Natural killer cell treated with Interleukin-12 subunit alpha and Interleukin-12 subunit beta and Interleukin-15 and Interleukin-18, amount 100 ng/mL, for 72 hours (primary cell): Measurements from ENCODE around the gene ST3GAL3. TPM values are rescaled to one million over a fixed set of nuclear protein-coding genes. Genes with fewer than 3 reads are reported as not detected.
A peak's percentile ranks its signal among the peaks of the same experiment; 100 is the strongest.

ENCODE experiments used
- ATAC-seq, 2 donors: fragments of 150-1000 bp; cut with Tn5 transposase in 1 of 2; sonication (Bioruptor Pico), chemical (Tn5 transposase) in 1 of 2; 2 replicates each; pipeline ENCODE4 v1.10.0; 2021
- DNase-seq: peaks from one replicate; pipeline ENCODE4 v3.0.0; 2022; ENCODE audit warnings: low spot score
- H3K27ac Mint-ChIP-seq, 2 donors: 1 replicate in 1 of 2; 2 replicates in 1 of 2; pipeline ENCODE4 v1.8.0; 2022; ENCODE audit warnings: mixed read lengths in 2 of 2, mild to moderate bottlenecking in 1 of 2, moderate library complexity in 1 of 2
- H3K27me3 Mint-ChIP-seq, 2 donors: 1 replicate in 1 of 2; 2 replicates in 1 of 2; pipeline ENCODE4 v1.8.0; 2022; ENCODE audit warnings: mixed read lengths in 2 of 2
- H3K36me3 Mint-ChIP-seq: one replicate; pipeline ENCODE4 v1.8.0; 2022; ENCODE audit warnings: mixed read lengths
- H3K4me1 Mint-ChIP-seq, 2 donors: 1 replicate in 1 of 2; 2 replicates in 1 of 2; pipeline ENCODE4 v1.8.0; 2022; ENCODE audit warnings: low read depth in 2 of 2, mixed read lengths in 2 of 2, mild to moderate bottlenecking in 1 of 2
- H3K4me3 Mint-ChIP-seq: one replicate; pipeline ENCODE4 v1.8.0; 2022; ENCODE audit warnings: mixed read lengths
- H3K9me3 Mint-ChIP-seq: 2 replicates; pipeline ENCODE4 v1.8.0; 2022; ENCODE audit warnings: mixed read lengths
- total RNA-seq, 2 donors: library from RNA; stranded (reverse); gene quantifications; one replicate each; pipeline ENCODE4 v1.2.3, GENCODE V29; 2022

ST3GAL3 gene, protein sequence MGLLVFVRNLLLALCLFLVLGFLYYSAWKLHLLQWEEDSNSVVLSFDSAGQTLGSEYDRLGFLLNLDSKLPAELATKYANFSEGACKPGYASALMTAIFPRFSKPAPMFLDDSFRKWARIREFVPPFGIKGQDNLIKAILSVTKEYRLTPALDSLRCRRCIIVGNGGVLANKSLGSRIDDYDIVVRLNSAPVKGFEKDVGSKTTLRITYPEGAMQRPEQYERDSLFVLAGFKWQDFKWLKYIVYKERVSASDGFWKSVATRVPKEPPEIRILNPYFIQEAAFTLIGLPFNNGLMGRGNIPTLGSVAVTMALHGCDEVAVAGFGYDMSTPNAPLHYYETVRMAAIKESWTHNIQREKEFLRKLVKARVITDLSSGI
- 10 to 100 TPM; 20.7 to 49.4 TPM for total RNA-seq

DNA sequence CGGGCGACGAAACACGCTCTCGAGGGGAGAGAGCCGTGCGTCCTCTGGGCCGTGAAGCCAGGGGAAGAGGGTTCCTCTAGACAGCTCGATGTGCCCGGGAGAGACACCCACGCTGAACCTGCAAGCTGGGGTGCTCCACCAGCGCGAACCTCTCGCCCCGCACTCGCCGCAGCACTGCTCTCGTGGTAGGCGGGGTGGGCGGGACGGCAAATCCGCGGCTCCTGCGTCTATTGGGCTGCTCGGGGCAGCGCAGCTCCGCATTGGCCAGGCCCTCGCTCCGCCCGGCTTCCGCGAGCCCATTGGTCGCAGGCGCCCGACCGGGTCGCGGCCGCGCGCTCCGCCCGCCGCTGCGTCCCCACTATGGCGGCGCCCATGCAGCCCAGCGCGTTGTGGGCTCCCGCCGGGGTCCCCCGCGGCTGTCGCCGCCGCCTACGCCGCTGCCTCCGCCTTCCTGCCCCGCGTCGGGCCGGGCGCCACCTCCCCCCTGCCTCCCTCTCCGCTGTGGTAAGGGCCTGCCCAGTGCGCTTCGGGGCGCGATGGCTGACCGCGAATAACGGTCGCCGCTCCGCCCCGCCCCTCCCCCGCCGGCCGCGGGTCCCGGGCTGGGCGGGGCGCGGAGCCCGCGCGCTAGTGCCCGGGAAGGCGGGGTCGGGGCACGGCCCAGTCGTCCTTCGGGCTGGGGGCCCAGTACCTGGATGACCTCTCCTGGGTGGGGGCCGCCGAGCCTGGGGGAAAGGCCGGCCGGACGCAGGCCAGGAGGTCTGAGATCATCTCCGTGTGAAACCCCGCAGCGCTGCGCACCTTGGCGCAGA lies at the start of gene ST3GAL3:
Gene ST3GAL3, plus strand, starts transcription at position 347 of the 812 bp plus-strand sequence. CDS start 28,727 bp downstream, outside the sequence.
- ATAC-seq (peak; percentile 98), DNase-seq (peak; percentile 95)
- peaks cover 24 to 32% of the 10 kb centered on the region in 2 donors for H3K4me1 Mint-ChIP-seq
- peak within 1 kb of the TSS; percentile 73 to 78 for H3K27ac Mint-ChIP-seq
- H3K36me3 Mint-ChIP-seq: peaks cover 21% of the 10 kb centered on the region
- peak within 1 kb of the TSS; percentile 91 for H3K4me3 Mint-ChIP-seq
- H3K27me3 Mint-ChIP-seq: no peaks in the 10 kb centered on the region
- no peaks in the 10 kb centered on the region for H3K9me3 Mint-ChIP-seq

DNA sequence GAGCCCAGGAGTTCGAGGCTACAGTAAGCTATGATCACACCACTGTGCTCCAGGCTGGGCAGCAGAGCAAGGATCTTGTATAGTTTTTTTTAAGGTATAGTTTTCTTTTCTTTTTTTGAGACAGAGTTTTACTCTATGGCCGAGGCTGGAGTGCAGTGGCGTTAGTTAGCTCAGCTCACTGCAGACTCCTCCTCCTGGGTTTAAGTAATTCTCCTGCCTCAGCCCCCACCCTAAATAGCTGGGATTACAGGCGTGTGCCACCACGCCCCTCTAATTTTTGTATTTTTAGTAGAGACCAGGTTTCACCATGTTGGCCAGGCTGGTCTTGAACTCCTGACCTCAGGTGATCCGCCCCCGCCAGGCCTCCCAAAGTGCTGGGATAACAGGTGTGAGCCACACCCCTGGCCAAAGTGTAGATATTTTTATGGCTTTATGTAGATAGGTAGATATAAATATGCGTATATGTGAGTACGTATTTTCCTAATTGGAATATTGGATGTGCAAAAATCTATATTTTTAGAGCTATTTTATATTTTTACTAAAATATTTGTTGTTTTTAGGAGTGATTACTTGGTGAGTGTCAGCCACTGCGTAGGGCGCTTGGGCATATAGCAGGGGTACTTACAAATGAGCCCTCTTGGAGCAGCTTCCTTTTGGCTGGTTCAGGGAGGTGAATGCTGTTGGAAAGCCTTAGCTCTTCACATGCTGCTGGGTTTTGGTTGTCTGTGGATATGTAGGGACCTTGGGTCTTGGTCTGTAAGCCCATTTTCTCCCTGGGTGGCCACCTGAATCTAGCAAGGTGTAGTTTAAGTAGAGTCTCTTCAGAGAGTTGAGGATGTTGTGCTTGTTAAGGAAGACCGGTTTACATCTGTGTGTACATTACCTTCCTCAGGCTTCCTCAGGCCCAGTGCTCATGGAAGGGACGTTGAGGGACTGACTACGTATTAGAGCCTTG lies 47.8 kb upstream of the ST3GAL3 start:
- Mint-ChIP-seq H3K27ac (no peak overlapping the region), H3K27me3 (no peaks in the 10 kb centered on the region), H3K9me3 (no peaks in the 10 kb centered on the region), H3K4me1 (peaks cover 2 to 5% of the 10 kb centered on the region in 2 donors), H3K4me3 (no peak overlapping the region), H3K36me3 (peaks cover 33% of the 10 kb centered on the region)
- ATAC-seq: no peak
- no peak for DNase-seq

DNA sequence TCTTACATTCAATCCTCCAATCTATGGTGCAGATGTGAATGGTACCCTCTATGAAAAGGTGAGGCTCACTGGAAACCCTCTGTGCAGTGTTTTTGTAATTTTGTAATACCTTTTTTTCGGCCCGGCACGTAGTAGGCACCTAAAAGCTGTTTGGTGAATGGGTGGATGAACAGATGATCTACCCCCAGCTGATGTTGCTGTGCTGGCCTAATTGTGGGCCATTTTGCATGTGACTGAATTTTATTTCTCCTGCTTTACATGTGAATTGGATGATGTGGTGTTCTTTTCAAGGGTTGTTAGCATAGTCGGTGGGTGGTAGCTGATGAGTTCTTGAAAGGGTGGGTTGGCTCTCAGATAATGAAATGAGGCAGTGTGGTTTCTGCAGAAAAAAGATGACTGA lies 47.0 kb upstream of the ST3GAL3 start:
- no peaks in the 10 kb centered on the region for H3K27me3 Mint-ChIP-seq
- H3K9me3 Mint-ChIP-seq: no peaks in the 10 kb centered on the region
- H3K27ac Mint-ChIP-seq: no peak overlapping the region
- peaks cover 0 to 4% of the 10 kb centered on the region in 2 donors for H3K4me1 Mint-ChIP-seq
- ATAC-seq (no peak), DNase-seq (no peak)
- peaks cover 34% of the 10 kb centered on the region for H3K36me3 Mint-ChIP-seq
- no peak overlapping the region for H3K4me3 Mint-ChIP-seq

DNA sequence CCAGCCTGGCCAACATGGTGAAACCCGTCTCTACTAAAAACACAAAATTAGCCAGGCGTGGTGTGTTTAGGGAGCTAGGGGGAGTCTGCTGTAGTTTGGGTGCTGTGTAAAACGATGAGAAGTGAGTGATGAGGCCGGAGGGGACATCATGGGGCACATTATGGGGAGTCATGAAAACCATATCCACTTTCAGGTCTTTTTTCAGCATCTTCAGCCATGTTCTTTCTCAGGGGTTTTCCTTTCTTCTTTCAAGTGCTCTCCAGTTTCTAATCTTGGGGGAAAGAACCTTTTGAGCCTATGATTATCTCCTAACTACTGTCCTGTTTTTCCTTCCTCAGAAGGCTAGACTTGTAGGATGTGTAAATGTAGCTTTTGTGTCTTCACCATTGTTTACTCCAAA lies 43.0 kb upstream of the ST3GAL3 start:
- Mint-ChIP-seq H3K27ac (peak overlapping the region; percentile 21 to 36), H3K9me3 (no peaks in the 10 kb centered on the region), H3K27me3 (no peaks in the 10 kb centered on the region), H3K4me3 (no peak overlapping the region), H3K36me3 (peaks cover 51% of the 10 kb centered on the region), H3K4me1 (peaks cover 0 to 7% of the 10 kb centered on the region in 2 donors)
- ATAC-seq (no peak), DNase-seq (no peak)

DNA sequence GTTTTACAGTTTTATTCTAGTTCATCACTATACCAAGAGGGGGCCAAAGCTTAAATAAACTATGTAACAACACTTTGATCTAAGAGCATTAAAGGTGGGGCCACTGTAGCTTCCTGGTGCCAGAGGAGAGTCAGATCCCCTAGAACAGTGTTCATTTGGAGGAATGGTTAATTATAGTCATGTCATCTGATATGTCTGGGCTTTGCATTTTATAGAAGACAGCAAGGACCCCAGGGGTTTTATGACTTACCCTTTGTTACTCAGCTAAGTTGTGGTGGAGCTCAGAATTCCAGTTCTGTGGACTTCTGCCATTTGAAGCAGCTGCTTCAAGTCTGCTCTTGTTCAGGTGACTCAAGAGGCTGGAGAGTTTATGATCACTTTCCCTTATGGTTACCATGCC lies 40.7 kb upstream of the ST3GAL3 start:
- Mint-ChIP-seq H3K4me3 (no peak overlapping the region), H3K27ac (no peak overlapping the region), H3K4me1 (peaks cover 0 to 9% of the 10 kb centered on the region in 2 donors), H3K27me3 (no peaks in the 10 kb centered on the region), H3K9me3 (no peaks in the 10 kb centered on the region), H3K36me3 (peaks cover 50% of the 10 kb centered on the region)
- DNase-seq: no peak
- ATAC-seq: no peak

DNA sequence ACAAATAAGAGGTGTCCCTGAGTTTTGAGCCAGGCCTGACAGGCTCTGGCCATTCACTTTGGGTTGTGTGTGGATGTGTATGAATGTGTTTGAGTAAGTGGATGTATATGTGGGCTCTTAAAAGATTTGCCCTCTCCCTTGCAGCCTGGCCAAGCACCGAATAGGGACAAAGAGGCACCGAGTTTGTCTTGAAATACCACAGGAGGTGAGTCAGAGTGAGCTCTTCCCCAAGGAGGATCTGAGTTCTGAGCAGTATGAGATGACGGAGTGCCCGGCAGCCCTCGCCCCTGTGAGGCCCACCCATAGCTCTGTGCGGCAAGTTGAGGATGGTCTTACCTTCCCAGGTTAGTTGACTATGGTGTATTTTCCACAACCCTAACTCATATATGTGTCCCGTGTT lies 38.4 kb upstream of the ST3GAL3 start:
- ATAC-seq: peak in 1 of 2 donors; percentile 22
- Mint-ChIP-seq H3K9me3 (no peaks in the 10 kb centered on the region), H3K4me1 (peaks cover 0 to 9% of the 10 kb centered on the region in 2 donors), H3K4me3 (no peak overlapping the region), H3K27me3 (no peaks in the 10 kb centered on the region), H3K27ac (peak overlapping the region in 1 of 2 donors; percentile 23), H3K36me3 (peaks cover 51% of the 10 kb centered on the region)
- no peak for DNase-seq

DNA sequence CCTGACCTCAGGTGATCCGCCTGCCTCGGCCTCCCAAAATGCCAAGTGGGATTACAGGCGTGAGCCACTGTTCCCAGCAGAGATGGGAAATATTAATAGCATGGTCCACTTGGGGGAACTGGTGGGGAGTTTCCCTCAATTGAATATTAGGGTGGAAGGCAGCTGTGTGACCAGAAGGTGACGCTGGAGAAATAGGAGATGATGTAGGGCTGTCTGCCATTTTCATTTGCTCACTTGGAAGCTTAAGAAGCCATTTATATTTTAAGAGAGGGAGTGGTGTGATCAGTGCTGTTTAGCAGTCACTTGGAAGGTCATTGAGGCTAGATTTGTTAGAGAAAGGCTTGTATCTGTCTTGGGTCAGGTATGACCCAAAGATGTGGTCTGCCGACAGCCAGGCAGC lies 37.5 kb upstream of the ST3GAL3 start:
- ATAC-seq (no peak), DNase-seq (no peak)
- H3K4me1 Mint-ChIP-seq: peaks cover 0 to 9% of the 10 kb centered on the region in 2 donors
- H3K4me3 Mint-ChIP-seq: no peak overlapping the region
- H3K27me3 Mint-ChIP-seq: no peaks in the 10 kb centered on the region
- no peak overlapping the region for H3K27ac Mint-ChIP-seq
- H3K9me3 Mint-ChIP-seq: no peaks in the 10 kb centered on the region
- H3K36me3 Mint-ChIP-seq: peaks cover 43% of the 10 kb centered on the region

DNA sequence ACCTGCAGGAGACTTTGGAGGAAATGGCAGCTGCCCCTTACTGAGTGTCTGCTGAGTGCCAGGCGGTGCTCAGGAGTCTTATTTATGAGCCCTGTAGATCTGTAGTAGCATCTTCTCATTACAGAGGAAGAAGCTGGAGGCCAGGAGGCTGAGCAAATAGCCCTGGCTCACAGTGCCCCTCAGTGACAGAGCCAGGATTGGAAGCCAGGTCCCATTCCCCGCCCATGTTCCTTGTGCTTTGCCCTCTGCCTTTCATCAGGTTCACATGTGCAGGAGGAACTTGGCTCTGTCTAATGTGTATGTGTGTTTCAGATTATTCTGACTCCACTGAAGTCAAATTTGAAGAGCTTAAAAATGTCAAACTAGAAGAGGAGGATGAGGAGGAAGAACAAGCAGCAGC lies 36.1 kb upstream of the ST3GAL3 start:
- Mint-ChIP-seq H3K4me1 (peaks cover 0 to 15% of the 10 kb centered on the region in 2 donors), H3K36me3 (peaks cover 43% of the 10 kb centered on the region), H3K27me3 (no peaks in the 10 kb centered on the region), H3K9me3 (no peaks in the 10 kb centered on the region), H3K27ac (no peak overlapping the region), H3K4me3 (no peak overlapping the region)
- DNase-seq: no peak
- no peak for ATAC-seq

DNA sequence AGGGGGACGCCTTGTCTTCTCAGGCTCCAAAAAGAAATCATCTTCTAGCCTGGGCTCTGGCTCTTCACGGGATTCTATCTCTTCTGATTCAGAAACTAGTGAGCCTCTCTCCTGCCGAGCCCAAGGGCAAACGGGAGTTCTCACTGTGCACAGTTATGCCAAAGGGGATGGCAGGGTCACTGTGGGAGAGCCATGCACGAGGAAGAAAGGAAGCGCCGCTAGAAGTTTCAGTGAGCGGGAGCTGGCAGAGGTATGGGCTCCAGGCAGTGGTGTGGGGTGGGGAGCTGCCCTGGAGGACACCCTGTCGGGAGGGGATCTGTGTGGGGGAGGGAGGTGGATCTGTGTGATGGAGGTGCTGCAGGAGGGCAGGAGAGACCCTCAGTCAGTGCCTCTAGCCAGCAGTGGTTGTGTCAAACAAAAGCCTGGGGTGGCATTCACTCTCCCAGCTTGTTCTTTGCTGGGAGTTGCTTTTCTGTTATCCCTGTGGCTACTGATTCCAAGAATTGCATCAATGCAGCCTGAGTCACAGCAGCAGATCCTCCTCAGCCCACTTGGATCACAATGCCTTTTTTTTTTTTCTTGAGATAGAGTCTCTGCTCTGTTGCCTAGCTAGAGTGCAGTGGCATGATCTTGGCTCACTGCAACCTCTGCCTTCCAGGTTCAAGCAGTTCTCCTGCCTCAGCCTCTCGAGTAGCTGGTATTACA lies 35.6 kb upstream of the ST3GAL3 start:
- H3K27me3 Mint-ChIP-seq: no peaks in the 10 kb centered on the region
- no peak overlapping the region for H3K4me3 Mint-ChIP-seq

DNA sequence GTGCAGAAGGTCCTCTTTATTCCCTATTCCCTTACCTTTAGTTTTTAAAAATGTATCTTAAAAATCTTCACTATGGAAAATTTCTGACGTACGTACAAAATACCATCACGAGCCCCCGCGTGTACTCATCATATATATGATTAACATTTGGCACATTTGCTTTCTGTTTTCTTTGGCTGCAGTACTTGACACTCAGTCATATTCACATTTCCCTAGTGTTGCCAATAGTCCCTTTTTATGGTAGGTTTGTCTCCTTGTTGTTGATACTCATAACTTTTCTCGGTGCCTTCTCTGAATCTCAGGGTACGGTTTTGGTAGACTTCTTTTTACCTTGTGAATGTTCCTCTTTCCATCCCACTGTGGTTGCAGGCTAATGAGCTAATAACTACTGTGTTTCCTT lies 34.1 kb upstream of the ST3GAL3 start:
- no peak overlapping the region for H3K4me3 Mint-ChIP-seq
- no peaks in the 10 kb centered on the region for H3K27me3 Mint-ChIP-seq
- no peaks in the 10 kb centered on the region for H3K9me3 Mint-ChIP-seq
- H3K36me3 Mint-ChIP-seq: peaks cover 34% of the 10 kb centered on the region
- ATAC-seq (no peak), DNase-seq (no peak)
- H3K27ac Mint-ChIP-seq: no peak overlapping the region
- H3K4me1 Mint-ChIP-seq: peaks cover 0 to 25% of the 10 kb centered on the region in 2 donors

More for the DNA sequence above, 35.6 kb upstream of the ST3GAL3 start:
- Mint-ChIP-seq H3K36me3 (peaks cover 40% of the 10 kb centered on the region), H3K27ac (no peak overlapping the region), H3K4me1 (peaks cover 0 to 15% of the 10 kb centered on the region in 2 donors), H3K9me3 (no peaks in the 10 kb centered on the region)
- ATAC-seq (peak in 1 of 2 donors; percentile 32), DNase-seq (no peak)

DNA sequence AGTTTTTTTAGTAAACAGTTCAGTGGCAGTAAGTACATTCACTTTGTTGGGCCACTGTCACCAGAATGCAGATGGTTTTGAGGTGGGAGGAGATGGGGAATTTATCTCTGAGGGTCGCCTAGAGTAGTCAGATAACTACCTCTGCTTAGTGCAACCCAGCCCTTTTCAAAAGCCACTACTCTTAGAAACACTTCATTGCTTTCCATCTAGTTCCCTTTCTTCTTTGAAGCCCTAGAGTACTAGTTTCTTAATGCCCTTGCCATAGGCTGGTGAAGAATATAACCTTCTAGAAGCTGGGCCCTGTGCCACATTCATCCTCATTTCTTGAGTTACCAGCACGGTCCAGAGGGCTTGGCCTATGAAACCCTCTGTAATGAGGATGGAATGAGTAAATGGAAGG lies 28.4 kb upstream of the ST3GAL3 start:
- ATAC-seq (no peak), DNase-seq (no peak)
- H3K4me1 Mint-ChIP-seq: peaks cover 0 to 20% of the 10 kb centered on the region in 2 donors
- H3K27me3 Mint-ChIP-seq: no peaks in the 10 kb centered on the region
- H3K36me3 Mint-ChIP-seq: peaks cover 8% of the 10 kb centered on the region
- no peak overlapping the region for H3K4me3 Mint-ChIP-seq
- H3K9me3 Mint-ChIP-seq: no peaks in the 10 kb centered on the region
- H3K27ac Mint-ChIP-seq: no peak overlapping the region

DNA sequence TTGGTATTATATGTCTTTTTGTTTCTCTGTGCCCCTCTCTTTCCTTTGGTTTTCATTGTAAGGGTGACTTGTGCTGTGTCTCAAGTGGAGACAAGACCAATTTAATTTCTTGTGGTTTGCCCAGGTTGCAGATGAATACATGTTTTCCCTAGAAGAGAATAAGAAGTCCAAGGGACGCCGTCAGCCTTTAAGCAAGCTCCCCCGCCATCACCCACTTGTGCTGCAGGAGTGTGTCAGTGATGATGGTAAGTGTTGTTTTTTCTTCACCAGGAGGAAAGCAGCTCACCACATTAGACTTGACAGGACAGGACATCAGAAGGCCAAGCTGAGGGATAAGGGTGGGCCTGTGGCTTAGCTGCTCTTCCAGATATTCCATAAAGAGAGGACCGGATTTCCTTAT lies 23.8 kb upstream of the ST3GAL3 start:
- Mint-ChIP-seq H3K36me3 (peaks cover 10% of the 10 kb centered on the region), H3K27me3 (no peaks in the 10 kb centered on the region), H3K27ac (no peak overlapping the region), H3K4me3 (no peak overlapping the region), H3K9me3 (no peaks in the 10 kb centered on the region), H3K4me1 (peaks cover 0 to 16% of the 10 kb centered on the region in 2 donors)
- no peak for ATAC-seq
- DNase-seq: no peak

DNA sequence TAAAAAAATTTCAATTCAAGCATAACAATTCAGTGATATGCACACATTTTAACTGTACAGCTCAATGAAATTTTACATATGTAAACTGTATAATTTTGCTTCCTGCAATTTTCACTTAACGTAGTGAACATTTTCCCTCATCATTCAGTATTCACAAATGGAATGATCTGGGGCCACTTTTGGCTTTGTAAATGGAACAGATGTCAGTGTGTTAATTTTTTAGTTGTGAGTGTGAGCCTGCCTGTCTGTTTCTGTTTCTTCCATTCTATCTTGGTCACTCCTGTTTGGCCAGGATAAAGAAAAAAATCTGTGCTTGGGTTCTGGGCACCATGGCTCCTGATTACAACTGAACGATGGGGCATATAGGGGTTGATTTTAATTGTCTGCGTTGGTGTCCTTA lies 20.5 kb upstream of the ST3GAL3 start:
- ATAC-seq: no peak

More for the DNA sequence above, 20.5 kb upstream of the ST3GAL3 start:
- DNase-seq: no peak
- H3K9me3 Mint-ChIP-seq: no peaks in the 10 kb centered on the region
- no peaks in the 10 kb centered on the region for H3K27me3 Mint-ChIP-seq
- peaks cover 10% of the 10 kb centered on the region for H3K36me3 Mint-ChIP-seq
- H3K27ac Mint-ChIP-seq: no peak overlapping the region
- peaks cover 0 to 17% of the 10 kb centered on the region in 2 donors for H3K4me1 Mint-ChIP-seq
- no peak overlapping the region for H3K4me3 Mint-ChIP-seq
